HG03060 (cell line): ENCODE measurements around the gene PIWIL4.

Experiments used
- ATAC-seq: cut with Tn5 transposase; IDR thresholded peaks from one replicate; pipeline ENCODE4 v1.9.1; 2021; ENCODE audit warnings: low read depth, moderate number of reproducible peaks; ENCODE audit not compliant: unreplicated experiment

PIWIL4 gene

DNA sequence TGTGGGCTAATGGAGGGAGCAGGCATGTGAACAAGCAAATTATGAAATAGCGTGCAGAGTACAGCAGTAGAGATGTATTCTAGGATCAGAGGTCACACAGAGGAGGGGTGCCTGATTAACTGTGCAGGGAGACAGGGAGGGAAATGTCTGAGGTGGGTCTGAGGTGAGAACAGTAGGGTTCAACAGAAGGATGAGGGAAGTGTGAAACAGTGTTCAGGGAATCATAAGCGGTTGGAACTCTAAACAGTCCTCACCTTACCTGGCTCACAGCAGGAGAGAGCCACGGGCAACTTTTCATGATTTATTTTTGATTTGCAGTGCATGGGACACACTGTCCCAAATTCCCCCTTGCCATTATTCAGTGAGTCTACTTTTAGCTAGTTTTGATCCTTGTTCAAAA is 90.5 kb downstream of the PIWIL4 start:
- no peak for ATAC-seq

DNA sequence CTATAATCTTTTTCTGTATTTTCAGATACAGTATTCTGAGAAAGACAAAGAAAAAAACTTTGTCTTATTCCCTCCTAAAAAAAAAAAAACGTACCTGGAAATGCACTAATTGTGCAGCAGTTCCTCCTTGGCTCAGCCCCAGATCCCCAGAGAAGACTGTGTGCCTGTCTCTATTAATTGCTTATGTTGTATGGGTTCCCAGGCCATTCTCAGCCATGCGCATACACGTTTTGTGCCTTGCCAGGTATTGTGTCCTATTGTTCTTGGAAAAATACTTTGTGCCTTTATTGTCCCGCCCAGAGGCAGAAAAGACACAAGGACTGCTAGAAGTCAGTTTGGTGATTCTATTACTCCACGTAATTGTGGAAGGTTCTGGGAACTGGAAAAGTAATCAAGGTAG is 91.2 kb downstream of the PIWIL4 start:
- no peak for ATAC-seq

DNA sequence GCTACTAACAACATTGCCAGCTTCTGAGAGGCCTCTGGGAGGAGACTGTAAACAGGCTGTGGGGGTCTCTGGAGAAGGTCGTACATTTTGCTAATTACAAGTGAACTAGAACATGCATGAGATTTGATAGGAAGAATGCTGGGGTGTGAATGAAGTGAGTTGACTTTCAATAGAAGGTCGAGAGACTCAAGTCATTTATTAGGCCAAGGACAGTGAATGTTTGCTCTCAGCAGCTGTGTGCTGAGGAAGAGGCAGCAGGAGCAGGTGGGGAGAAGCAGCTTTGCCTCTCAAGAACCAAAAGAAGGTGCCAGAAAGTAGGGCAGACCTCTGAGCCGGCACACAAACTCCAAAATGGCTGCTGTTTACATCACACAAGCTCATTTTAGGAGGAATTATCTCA is 91.7 kb downstream of the PIWIL4 start:
- ATAC-seq = no peak

DNA sequence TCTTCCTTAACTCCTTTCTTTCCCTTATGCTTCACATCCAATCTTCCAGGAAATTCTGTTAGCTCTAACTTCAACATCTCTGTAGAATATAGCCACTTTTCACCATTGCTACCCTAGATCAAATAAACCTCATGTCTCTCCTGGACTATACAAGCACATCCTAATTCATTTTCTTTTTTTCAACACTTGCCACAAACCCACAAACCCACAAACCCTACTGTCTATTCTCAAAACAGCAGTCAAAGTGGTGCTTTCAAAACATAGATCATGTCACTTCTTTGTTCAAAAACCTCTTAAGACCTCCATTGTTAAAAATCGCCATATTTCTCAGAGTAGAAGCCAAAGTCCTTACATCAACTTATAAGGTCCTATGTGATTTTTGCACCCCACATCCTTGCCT is 94.3 kb downstream of the PIWIL4 start:
- no peak for ATAC-seq

DNA sequence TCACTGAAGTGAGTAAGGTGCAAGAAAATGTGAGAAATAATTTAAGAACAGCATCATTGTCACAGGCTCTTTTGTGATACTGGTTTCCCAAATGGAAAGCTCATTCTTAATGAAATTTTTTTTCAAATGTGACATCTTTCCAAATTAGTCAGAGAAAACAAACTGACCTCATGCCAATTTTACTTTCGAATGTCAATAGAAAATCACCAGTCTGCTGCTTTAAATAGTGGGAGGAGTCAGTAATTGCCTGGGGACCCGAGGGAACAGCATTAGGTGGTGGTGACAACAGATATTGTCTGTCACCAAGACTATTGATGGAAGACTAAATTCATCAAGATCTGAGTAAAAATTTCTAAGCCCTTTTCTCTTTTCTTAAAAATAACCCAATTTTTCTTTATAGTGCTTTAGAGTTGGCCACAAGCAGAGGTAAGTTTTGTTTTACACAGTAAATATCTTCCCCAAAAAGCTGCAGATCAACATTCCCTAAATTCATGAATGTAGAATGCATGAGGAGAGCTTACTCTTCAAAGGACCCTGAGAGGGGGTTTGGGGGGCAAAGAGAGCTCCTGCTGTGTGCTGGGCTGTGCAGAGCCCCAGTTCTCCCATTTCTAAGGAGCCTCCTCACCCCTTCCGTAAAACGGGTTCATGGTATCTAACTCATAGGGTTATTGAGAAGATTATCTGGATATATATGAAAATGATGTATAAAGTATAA is 95.1 kb downstream of the PIWIL4 start:
- ATAC-seq = no peak

DNA sequence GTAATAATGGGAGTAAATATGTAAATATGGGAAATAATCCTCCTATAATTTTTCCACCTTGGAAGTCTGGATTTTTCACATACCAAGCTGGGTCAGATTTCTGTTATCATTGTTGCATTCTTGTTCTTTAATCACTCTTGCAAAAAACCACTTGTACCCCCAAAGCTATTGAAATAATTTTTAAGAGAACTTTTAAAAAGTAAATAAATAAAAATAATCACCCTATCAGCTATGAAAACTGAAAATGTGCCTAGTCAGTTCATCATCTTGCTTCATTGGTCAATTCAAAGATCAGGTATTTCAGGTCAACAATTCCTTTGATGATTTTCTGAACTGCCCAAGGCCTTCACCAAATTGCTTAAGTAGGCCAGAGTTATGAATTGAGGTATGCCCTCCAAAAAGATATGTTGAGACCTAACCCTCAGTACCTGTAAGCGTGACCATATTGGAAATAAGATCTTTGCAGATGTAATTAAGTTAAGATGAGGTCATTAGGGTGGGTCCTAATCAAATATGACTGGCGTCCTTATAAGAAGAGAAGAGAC is 95.8 kb downstream of the PIWIL4 start:
- ATAC-seq = no peak

DNA sequence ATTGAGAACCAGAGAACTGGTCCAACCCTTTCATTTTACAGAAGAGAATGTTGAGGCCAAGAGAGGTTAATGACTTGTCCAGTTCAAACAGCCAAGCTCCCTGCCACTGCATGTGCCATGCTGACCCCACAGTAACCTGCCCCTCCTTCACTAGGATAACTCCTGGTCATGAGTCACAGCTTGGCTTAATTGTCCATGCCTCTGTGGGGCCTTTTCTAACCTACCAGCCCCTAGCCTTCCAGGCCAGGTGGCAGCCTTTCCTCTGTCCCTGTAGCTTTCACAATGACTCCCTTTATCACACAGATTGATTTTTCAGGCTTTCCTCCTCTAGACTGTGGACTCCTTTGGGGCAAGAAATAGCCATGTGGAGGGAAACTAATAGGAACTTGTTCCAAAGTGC is 97.2 kb downstream of the PIWIL4 start:
- ATAC-seq = no peak

DNA sequence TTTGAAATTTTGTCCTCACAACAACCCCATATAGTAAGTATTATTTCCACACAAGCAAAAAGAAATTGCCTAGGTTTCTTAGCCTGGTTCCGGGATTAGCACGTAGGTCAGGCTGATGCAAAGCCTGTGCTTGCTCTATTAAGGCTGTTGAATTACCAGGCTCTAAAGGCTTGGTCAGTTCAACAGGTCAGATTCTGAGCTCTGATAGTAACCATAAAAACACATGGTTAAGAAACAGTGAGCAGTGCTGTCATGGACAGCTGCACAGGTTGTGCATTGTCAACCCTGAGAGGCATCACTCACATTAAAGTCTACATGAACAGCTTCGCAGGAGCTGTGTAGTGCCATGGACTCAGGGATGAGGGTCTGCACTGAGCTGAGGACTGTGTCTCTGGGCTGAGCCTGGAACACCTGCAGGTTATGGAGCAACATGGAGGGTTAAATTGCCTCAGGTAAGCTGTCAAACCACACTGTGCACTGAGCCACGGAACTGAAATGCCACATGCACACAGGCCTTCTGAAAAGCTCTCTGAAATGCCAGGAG is 98.0 kb downstream of the PIWIL4 start:
- no peak for ATAC-seq

DNA sequence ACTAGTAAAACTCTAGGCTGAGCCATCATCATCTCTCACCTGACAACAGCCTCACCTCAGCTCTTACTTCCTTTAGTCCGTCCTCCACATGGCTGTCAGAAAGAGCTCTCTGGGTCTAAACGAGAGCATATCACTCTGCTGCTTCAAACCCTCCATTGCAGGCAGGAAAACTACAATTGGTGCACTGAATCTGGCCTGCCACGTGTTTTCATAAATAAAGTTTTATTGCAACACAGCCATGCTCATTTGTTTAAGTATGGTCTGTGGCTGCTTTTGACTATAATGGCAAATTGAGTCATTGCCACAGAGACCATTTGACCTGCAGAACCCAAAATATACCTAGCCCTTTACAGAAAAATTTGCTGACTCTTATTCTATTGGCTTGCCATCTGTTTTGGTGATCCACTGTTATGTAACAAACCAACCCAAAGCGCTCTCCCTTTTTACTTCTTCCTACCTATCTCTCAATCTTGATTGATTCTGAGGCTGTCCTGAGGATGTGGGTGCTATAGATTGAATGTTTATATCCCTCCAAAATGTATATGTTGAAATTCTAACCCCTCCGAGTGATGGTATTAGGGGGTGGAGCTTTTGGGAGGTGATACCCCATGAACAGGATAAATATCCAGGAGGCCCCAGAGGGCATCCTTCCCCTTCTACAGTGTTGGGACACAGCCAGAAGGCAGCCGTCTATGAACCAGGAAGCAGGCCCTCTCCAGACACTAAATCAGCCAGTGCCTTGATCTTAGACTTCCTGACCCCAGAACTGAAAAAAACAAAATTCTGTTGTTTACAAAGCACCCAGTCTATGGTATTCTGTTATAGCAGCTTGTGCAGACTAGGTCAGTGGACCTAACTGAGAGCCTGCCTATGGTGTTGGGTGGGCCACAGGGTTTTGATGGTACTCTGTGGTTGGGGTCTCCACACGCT is 99.9 kb downstream of the PIWIL4 start:
- no peak for ATAC-seq

DNA sequence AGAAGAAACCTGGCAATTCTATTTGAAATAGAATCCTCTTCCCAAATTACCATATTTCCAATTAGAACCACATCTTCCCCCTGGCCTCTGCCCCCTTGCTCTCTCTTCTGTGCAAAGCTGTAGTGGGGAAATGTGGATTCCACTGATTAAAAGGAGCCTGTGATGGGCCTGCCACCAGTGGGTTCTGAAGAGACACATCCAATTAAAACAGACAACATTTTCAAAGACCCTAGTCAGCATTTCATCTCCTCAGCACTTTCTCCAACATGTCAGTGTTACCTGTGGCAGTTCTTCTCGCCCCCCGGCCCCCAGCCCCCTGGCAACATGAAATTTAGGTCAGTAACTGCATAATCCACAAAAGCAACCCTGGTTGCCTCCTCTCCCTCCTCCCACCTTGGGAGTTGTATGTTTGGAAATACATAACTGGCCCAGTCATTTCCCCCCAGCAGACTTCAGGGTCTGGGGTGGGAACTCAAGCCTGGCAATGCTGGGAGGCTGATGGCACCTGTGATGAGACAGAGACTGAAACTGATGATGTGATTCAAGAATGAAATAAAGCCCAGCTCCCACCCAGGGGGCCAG is 101.1 kb downstream of the PIWIL4 start:
- no peak for ATAC-seq

DNA sequence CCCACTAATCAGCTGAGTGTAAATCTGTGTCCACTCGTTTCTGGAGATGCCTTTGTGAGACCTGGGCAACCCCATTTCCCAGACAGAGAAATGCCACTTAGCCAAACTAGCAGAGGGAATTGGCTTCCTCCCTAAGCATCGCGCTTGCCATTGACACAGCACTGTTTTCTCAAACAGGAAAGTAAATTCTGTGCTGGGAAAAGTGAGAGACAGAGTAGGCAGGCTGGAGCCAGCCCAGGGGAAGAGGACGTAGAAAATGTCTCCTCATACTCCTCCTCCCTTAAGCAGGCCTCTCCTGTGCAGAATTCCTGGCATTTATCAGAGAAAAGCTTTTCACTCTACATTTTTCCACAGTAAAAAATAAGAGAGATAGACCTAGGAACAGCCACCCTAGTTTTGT is 101.9 kb downstream of the PIWIL4 start:
- ATAC-seq = no peak
